Endothelial cell of umbilical vein (primary cell): ENCODE measurements around the gene VAV3. TPM values are rescaled to one million over a fixed set of nuclear protein-coding genes. Genes with fewer than 3 reads are reported as not detected.

ENCODE experiments used
- BruUV-seq: library from RNA; stranded (reverse); fragments of 400-500 nt; replicated peaks from 2 replicates; lab custom pipeline; 2021; lab: Mats Ljungman, UMichigan
- CTCF ChIA-PET: fragments of 300-600, 350-600 bp; sonication (Branson Sonifier 250); formaldehyde crosslinking; loops from one replicate; lab custom pipeline; 2021; ENCODE audit warnings: antibody characterized with exemption, inconsistent platforms; lab: Charles Lee
- POLR2A ChIA-PET: fragments of 300-600, 350-600 bp; sonication (Branson Sonifier 250); formaldehyde crosslinking; loops from one replicate; lab custom pipeline; 2021; ENCODE audit warnings: antibody characterized with exemption, inconsistent platforms; lab: Charles Lee
- DNase-seq: peaks from one replicate; pipeline ENCODE4 v3.0.0-alpha.2; 2011; ENCODE audit warnings: low read depth, low spot score
- FAIRE-seq: peaks from 2 replicates; lab custom pipeline; 2011; peaks lifted over from hg19 to GRCh38; lab: Jason Lieb, UNC
- H2AFZ ChIP-seq: 2 replicates; pipeline ENCODE4 v1.6.0; 2012; ENCODE audit warnings: low read depth, low read length, control low read depth, inconsistent platforms
- H3K27ac ChIP-seq: 2 replicates; pipeline ENCODE4 v1.5.1; 2011; ENCODE audit warnings: low read depth, mild to moderate bottlenecking, control low read depth, low read length, moderate library complexity; ENCODE audit not compliant: insufficient read depth
- H3K27me3 ChIP-seq, 2 experiments: 2 replicates each; pipeline versions ENCODE4 v1.6.0 to v1.6.1; 2011; ENCODE audit warnings: low read length in 2 of 2, mixed read lengths in 1 of 2; ENCODE audit not compliant: control insufficient read depth in 2 of 2, insufficient read depth in 2 of 2
- H3K36me3 ChIP-seq, 2 experiments: 2 replicates in 1 of 2; 3 replicates in 1 of 2; pipeline ENCODE4 v1.5.1; 2011; ENCODE audit warnings: low read length in 2 of 2, mild to moderate bottlenecking in 1 of 2, moderate library complexity in 1 of 2; ENCODE audit not compliant: control insufficient read depth in 2 of 2, insufficient read depth in 2 of 2; ENCODE audit errors: extremely low read depth in 1 of 2
- H3K4me1 ChIP-seq: 3 replicates; pipeline ENCODE4 v1.5.1; 2011; ENCODE audit warnings: mild to moderate bottlenecking, low read length; ENCODE audit not compliant: control insufficient read depth, insufficient read depth; ENCODE audit errors: extremely low read depth
- H3K4me2 ChIP-seq: 2 replicates; pipeline ENCODE4 v1.6.1; 2011; ENCODE audit warnings: low read length, control low read depth, mixed read lengths; ENCODE audit not compliant: insufficient read depth
- H3K4me3 ChIP-seq, 3 experiments: fragments of 200-600 bp in 1 of 3; sonication (generic), shearing (Covaris generic) in 1 of 3; replicated peaks in 1 of 3; 2 replicates each; pipeline ENCODE4 v1.5.1; 2011 to 2016; ENCODE audit warnings: control low read depth in 3 of 3, low read length in 3 of 3, mild to moderate bottlenecking in 2 of 3, inconsistent platforms in 1 of 3, low read depth in 1 of 3, moderate library complexity in 1 of 3; ENCODE audit not compliant: insufficient read depth in 1 of 3
- H3K79me2 ChIP-seq: 2 replicates; pipeline ENCODE4 v1.6.0; 2012; ENCODE audit warnings: low read length, inconsistent platforms; ENCODE audit not compliant: control insufficient read depth, insufficient read depth
- H3K9ac ChIP-seq: replicated peaks from 2 replicates; pipeline ENCODE3; 2011; ENCODE audit warnings: low read length, control low read depth; ENCODE audit not compliant: insufficient read depth; ENCODE audit errors: extremely low read depth
- H3K9me1 ChIP-seq: replicated peaks from 3 replicates; pipeline ENCODE4 v1.6.0; 2011; ENCODE audit warnings: mild to moderate bottlenecking, low read length; ENCODE audit not compliant: control insufficient read depth, insufficient read depth; ENCODE audit errors: extremely low read depth
- H3K9me3 ChIP-seq: replicated peaks from 2 replicates; pipeline ENCODE4 v1.5.1; 2012; ENCODE audit warnings: low read length, inconsistent platforms; ENCODE audit not compliant: control insufficient read depth, insufficient read depth
- H4K20me1 ChIP-seq: replicated peaks from 2 replicates; pipeline ENCODE3; 2011; ENCODE audit warnings: mild to moderate bottlenecking, low read length; ENCODE audit not compliant: control insufficient read depth, insufficient read depth; ENCODE audit errors: extremely low read depth
- EZH2 ChIP-seq: IDR thresholded peaks from 2 replicates; pipeline ENCODE4 v1.6.1; 2012; ENCODE audit warnings: borderline replicate concordance, low read depth, mild to moderate bottlenecking, moderate library complexity, low read length, inconsistent platforms; ENCODE audit not compliant: severe bottlenecking
- FOS ChIP-seq: IDR thresholded peaks from 2 replicates; pipeline ENCODE4 v1.6.1; 2011; ENCODE audit warnings: mild to moderate bottlenecking, low read length, moderate library complexity, borderline replicate concordance; ENCODE audit not compliant: insufficient read depth
- GATA2 ChIP-seq: IDR thresholded peaks from 2 replicates; pipeline ENCODE4 v1.7.0; 2011; ENCODE audit warnings: low read depth, mild to moderate bottlenecking, moderate library complexity, mixed read lengths, low read length; ENCODE audit not compliant: insufficient read length, insufficient read depth
- JUN ChIP-seq: IDR thresholded peaks from 2 replicates; pipeline ENCODE4 v1.6.1; 2011; ENCODE audit warnings: borderline replicate concordance, low read depth; ENCODE audit not compliant: insufficient read length, insufficient read depth
- MYC ChIP-seq: IDR thresholded peaks from one replicate; pipeline ENCODE4 v1.6.1; 2011; ENCODE audit warnings: mild to moderate bottlenecking, low read depth, low read length
- POLR2A ChIP-seq: IDR thresholded peaks from 2 replicates; pipeline ENCODE4 v1.6.1; 2012; ENCODE audit warnings: low read depth, mild to moderate bottlenecking, control low read depth, low read length
- POLR2AphosphoS5 ChIP-seq: IDR thresholded peaks from 2 replicates; pipeline ENCODE4 v1.6.1; 2012; ENCODE audit warnings: low read depth, mild to moderate bottlenecking, control low read depth, low read length, moderate library complexity; ENCODE audit not compliant: insufficient read depth
- dilution Hi-C: fragments of 300-500 bp; cut with MboI; formaldehyde crosslinking; loops from one replicate; pipeline ENCODE4 v1.15.0; 2019; ENCODE audit warnings: low sequenced_read_pairs; ENCODE audit not compliant: extremely low pct_ligation_motif_present
- intact Hi-C: fragments of 100-400 bp; cut with micrococcal nuclease; formaldehyde crosslinking; loops from one replicate; pipeline ENCODE4 v1.10.0; 2022
- polyA plus RNA-seq, 4 experiments: library from polyadenylated mRNA; depleted of rRNA in 3 of 4; stranded (reverse) in 3 of 4; unstranded in 1 of 4; fragments of >200 nt; gene quantifications; 2 replicates each; pipeline versions ENCODE4 v1.2.1 to v1.2.3, GENCODE V29; 2011 to 2012; ENCODE audit warnings: missing spikeins in 1 of 4
- total RNA-seq: library from RNA; stranded (reverse); gene quantifications from 2 replicates; pipeline ENCODE4 v1.2.3, GENCODE V29; 2021
- TF ChIP-seq, protein P1 (sequence below): IDR thresholded peaks from 2 replicates; pipeline ENCODE4 v1.6.1; 2011; ENCODE audit not compliant: insufficient read depth, insufficient read length
- TF ChIP-seq, protein P2 (sequence below), 2 donors: IDR thresholded peaks; 1 replicate in 1 of 2; 2 replicates in 1 of 2; pipeline ENCODE4 v1.5.1; 2011; ENCODE audit warnings: low read length in 2 of 2, mild to moderate bottlenecking in 2 of 2, moderate library complexity in 2 of 2, control low read depth in 1 of 2, inconsistent platforms in 1 of 2, low read depth in 1 of 2; ENCODE audit not compliant: insufficient read depth in 1 of 2; ENCODE audit errors: extremely low read depth in 1 of 2

The VAV3 gene
- total and polyA plus RNA-seq, 2 donors (not counting 3 experiments of a cell fraction or from before 2014, with no cell fraction given): 0.18 to 1.5 TPM

DNA sequence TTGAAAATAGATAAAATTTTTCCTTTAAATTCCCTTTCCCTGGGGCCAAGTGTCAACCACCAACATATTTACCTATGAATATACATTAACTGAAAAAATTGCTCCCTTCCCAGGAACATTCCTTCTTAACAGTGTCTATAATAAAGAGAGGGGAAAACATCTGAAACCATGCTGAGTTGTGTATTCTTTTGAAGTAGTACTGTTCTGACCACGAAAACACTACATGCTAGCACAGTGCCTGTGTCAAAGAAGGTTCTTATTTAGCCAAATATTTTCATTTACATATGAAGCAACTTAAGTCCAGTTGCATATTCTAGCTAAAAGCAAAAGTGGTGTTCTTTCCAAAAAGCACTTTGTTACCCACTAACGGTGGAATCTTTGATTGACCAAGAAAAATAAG, 311.2 kb downstream of the VAV3 start:
- no TSS peak for BruUV-seq
- Histone ChIP-seq H3K4me3 (no peak overlapping the region), H3K9me3 (no peaks in the 10 kb centered on the region), H3K9ac (no peak overlapping the region), H3K79me2 (no peaks in the 10 kb centered on the region), H4K20me1 (no peaks in the 10 kb centered on the region), H3K27ac (no peak overlapping the region), H3K4me2 (no peak overlapping the region), H3K4me1 (no peaks in the 10 kb centered on the region), H2AFZ (no peak overlapping the region), H3K27me3 (no peaks in the 10 kb centered on the region), H3K36me3 (no peaks in the 10 kb centered on the region), H3K9me1 (no peaks in the 10 kb centered on the region)
- intact Hi-C loops (no loop called here), dilution Hi-C loops (no loop called here)
- TF ChIP-seq POLR2AphosphoS5 (no peak), JUN (no peak), FOS (no peak), GATA2 (no peak), EZH2 (no peak), MYC (no peak), POLR2A (no peak)
- TF ChIP-seq, protein P1, sequence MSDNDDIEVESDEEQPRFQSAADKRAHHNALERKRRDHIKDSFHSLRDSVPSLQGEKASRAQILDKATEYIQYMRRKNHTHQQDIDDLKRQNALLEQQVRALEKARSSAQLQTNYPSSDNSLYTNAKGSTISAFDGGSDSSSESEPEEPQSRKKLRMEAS: no peak
- no peak for FAIRE-seq
- POLR2A ChIA-PET: no interaction called here
- DNase-seq: no peak
- CTCF ChIA-PET: no interaction called here

DNA sequence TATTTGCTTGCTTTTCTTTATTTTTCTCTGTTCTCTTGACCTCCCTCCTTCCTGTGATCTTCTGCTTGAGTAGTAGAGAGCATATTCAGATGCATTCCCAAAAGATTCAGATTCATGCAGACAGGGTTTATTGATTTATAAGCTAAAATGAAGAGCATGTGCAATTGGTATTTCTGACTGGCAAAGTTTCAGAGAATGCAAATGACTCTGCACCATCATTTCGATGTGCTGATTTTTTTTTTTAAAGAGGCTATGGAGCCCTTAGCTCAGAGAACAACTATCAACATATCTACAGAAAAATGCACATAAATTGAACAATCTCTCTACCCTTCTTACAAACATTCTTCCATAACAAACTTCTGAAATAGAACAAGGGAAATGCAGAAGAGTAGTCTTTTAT, 312.0 kb downstream of the VAV3 start:
- dilution Hi-C loops (no loop called here), intact Hi-C loops (no loop called here)
- FAIRE-seq: no peak

More for the DNA sequence above, 312.0 kb downstream of the VAV3 start:
- Histone ChIP-seq H3K27ac (no peak overlapping the region), H3K9ac (no peak overlapping the region), H3K4me2 (no peak overlapping the region), H3K9me3 (no peaks in the 10 kb centered on the region), H3K9me1 (no peaks in the 10 kb centered on the region), H3K4me3 (no peak overlapping the region), H3K4me1 (no peaks in the 10 kb centered on the region), H3K79me2 (no peaks in the 10 kb centered on the region), H3K36me3 (no peaks in the 10 kb centered on the region), H2AFZ (no peak overlapping the region), H4K20me1 (no peaks in the 10 kb centered on the region), H3K27me3 (no peaks in the 10 kb centered on the region)
- ChIA-PET POLR2A (no interaction called here), CTCF (no interaction called here)
- TF ChIP-seq POLR2AphosphoS5 (no peak), FOS (no peak), EZH2 (no peak), JUN (no peak), MYC (no peak), GATA2 (no peak), POLR2A (no peak)
- TF ChIP-seq, protein P1: no peak
- TF ChIP-seq, protein P2, sequence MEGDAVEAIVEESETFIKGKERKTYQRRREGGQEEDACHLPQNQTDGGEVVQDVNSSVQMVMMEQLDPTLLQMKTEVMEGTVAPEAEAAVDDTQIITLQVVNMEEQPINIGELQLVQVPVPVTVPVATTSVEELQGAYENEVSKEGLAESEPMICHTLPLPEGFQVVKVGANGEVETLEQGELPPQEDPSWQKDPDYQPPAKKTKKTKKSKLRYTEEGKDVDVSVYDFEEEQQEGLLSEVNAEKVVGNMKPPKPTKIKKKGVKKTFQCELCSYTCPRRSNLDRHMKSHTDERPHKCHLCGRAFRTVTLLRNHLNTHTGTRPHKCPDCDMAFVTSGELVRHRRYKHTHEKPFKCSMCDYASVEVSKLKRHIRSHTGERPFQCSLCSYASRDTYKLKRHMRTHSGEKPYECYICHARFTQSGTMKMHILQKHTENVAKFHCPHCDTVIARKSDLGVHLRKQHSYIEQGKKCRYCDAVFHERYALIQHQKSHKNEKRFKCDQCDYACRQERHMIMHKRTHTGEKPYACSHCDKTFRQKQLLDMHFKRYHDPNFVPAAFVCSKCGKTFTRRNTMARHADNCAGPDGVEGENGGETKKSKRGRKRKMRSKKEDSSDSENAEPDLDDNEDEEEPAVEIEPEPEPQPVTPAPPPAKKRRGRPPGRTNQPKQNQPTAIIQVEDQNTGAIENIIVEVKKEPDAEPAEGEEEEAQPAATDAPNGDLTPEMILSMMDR (IDR thresholded peaks at IDR 0.05; ENCODE audit: extremely low read depth in 1 of 2, insufficient read depth in 1 of 2, low read depth in 1 of 2, low read length in 2 of 2): no peak
- no peak for DNase-seq
- no TSS peak for BruUV-seq
